ENCODE data around the gene MMRN2.

MMRN2 gene

GRCh38 chr10:86943316-86944030 lies 13.9 kb downstream of the MMRN2 start:
- no peak for TF ChIP-seq TAF1 (IDR thresholded peaks at IDR 0.05; ENCODE audit: borderline replicate concordance, insufficient read depth, low read length)
- TF ChIP-seq, protein P1, sequence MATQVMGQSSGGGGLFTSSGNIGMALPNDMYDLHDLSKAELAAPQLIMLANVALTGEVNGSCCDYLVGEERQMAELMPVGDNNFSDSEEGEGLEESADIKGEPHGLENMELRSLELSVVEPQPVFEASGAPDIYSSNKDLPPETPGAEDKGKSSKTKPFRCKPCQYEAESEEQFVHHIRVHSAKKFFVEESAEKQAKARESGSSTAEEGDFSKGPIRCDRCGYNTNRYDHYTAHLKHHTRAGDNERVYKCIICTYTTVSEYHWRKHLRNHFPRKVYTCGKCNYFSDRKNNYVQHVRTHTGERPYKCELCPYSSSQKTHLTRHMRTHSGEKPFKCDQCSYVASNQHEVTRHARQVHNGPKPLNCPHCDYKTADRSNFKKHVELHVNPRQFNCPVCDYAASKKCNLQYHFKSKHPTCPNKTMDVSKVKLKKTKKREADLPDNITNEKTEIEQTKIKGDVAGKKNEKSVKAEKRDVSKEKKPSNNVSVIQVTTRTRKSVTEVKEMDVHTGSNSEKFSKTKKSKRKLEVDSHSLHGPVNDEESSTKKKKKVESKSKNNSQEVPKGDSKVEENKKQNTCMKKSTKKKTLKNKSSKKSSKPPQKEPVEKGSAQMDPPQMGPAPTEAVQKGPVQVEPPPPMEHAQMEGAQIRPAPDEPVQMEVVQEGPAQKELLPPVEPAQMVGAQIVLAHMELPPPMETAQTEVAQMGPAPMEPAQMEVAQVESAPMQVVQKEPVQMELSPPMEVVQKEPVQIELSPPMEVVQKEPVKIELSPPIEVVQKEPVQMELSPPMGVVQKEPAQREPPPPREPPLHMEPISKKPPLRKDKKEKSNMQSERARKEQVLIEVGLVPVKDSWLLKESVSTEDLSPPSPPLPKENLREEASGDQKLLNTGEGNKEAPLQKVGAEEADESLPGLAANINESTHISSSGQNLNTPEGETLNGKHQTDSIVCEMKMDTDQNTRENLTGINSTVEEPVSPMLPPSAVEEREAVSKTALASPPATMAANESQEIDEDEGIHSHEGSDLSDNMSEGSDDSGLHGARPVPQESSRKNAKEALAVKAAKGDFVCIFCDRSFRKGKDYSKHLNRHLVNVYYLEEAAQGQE (IDR thresholded peaks at IDR 0.05; ENCODE audit: insufficient read depth in 1 of 2, low read depth in 2 of 2, low read length in 2 of 2), result no peak
- TF ChIP-seq SIN3A (IDR thresholded peaks at IDR 0.05; ENCODE audit: borderline replicate concordance, insufficient read depth, low read length), result no peak
- no peak for TF ChIP-seq FOXP2 (optimal IDR thresholded peaks at IDR 0.05; ENCODE audit: borderline replicate concordance, extremely low read depth, extremely low read length, insufficient read depth)
- no peak for TF ChIP-seq POLR2AphosphoS5 (IDR thresholded peaks at IDR 0.05; ENCODE audit: low read depth, low read length)

- TF ChIP-seq FOXP2 (optimal IDR thresholded peaks at IDR 0.05; ENCODE audit: borderline replicate concordance, extremely low read depth, extremely low read length, insufficient read depth) (no peak), POLR2AphosphoS5 (IDR thresholded peaks at IDR 0.05; ENCODE audit: low read depth, low read length) (no peak), SIN3A (IDR thresholded peaks at IDR 0.05; ENCODE audit: borderline replicate concordance, insufficient read depth, low read length) (no peak), TAF1 (IDR thresholded peaks at IDR 0.05; ENCODE audit: borderline replicate concordance, insufficient read depth, low read length) (no peak)
- TF ChIP-seq, protein P1 (IDR thresholded peaks at IDR 0.05; ENCODE audit: insufficient read depth in 1 of 2, low read depth in 2 of 2, low read length in 2 of 2), result no peak
Measured at GRCh38 chr10:86942441-86943315, 14.7 kb downstream of the MMRN2 start.

- TF ChIP-seq TAF1 (IDR thresholded peaks at IDR 0.05; ENCODE audit: borderline replicate concordance, insufficient read depth, low read length) (no peak), FOXP2 (optimal IDR thresholded peaks at IDR 0.05; ENCODE audit: borderline replicate concordance, extremely low read depth, extremely low read length, insufficient read depth) (no peak)
Measured at GRCh38 chr10:86941991-86942421, 15.4 kb downstream of the MMRN2 start.

- TF ChIP-seq SIN3A (IDR thresholded peaks at IDR 0.05; ENCODE audit: borderline replicate concordance, insufficient read depth, low read length) (no peak), TAF1 (IDR thresholded peaks at IDR 0.05; ENCODE audit: borderline replicate concordance, insufficient read depth, low read length) (no peak), FOXP2 (optimal IDR thresholded peaks at IDR 0.05; ENCODE audit: borderline replicate concordance, extremely low read depth, extremely low read length, insufficient read depth) (no peak), POLR2AphosphoS5 (IDR thresholded peaks at IDR 0.05; ENCODE audit: low read depth, low read length) (no peak)
- TF ChIP-seq, protein P1 (IDR thresholded peaks at IDR 0.05; ENCODE audit: insufficient read depth in 1 of 2, low read depth in 2 of 2, low read length in 2 of 2), result no peak
Measured at GRCh38 chr10:86941426-86941825, 16.0 kb downstream of the MMRN2 start.

DNA sequence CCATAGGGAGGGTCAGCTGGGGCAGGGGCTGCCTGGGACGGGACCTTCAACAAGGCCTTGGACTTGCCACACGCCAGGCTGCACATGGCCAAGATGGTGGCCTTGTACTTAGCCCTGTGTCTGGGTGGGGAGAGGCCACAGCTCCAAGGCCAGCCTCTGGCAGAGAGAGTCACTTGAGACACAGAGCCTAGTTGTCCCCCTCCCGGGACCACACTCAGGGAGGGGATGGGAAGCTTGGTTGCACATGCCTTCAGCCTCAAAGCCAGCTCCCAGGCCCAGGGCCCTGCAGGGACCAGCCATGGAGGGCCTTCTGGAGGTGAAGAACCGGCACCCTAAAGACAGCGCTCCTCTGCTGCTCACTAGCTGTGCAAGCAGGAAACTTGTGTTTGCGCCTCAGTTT lies 16.7 kb downstream of the MMRN2 start:
- no peak for TF ChIP-seq TAF1 (IDR thresholded peaks at IDR 0.05; ENCODE audit: borderline replicate concordance, insufficient read depth, low read length)
- TF ChIP-seq, protein P1 (IDR thresholded peaks at IDR 0.05; ENCODE audit: insufficient read depth in 1 of 2, low read depth in 2 of 2, low read length in 2 of 2), result no peak
- TF ChIP-seq POLR2AphosphoS5 (IDR thresholded peaks at IDR 0.05; ENCODE audit: low read depth, low read length), result no peak
- TF ChIP-seq SIN3A (IDR thresholded peaks at IDR 0.05; ENCODE audit: borderline replicate concordance, insufficient read depth, low read length), result no peak
- no peak for TF ChIP-seq FOXP2 (optimal IDR thresholded peaks at IDR 0.05; ENCODE audit: borderline replicate concordance, extremely low read depth, extremely low read length, insufficient read depth)
